ENCODE measurements around the gene UBA5.

The UBA5 gene

GRCh38 chr3:132682201-132682600 is 22.1 kb downstream of the UBA5 start:
- ChIA-PET POLR2A (interaction anchor here (0.8 kb wide), 1 partner anchor 10 kb away, joined by 3 read pairs; no protein-coding TSS in a partner anchor), CTCF (interaction anchor here (0.5 kb wide), 1 partner anchor 18 kb away, joined by 3 read pairs; no protein-coding TSS in a partner anchor)
- H3K27ac ChIP-seq (ENCODE audit: extremely low read depth, low read depth, low read length) = no peak overlapping the region
- no peak for TF ChIP-seq SP2 (tag by site-specific recombination; IDR thresholded peaks at IDR 0.05)
- TF ChIP-seq ZFP69B (tag by site-specific recombination; IDR thresholded peaks at IDR 0.05) = no peak
- H3K9me3 ChIP-seq (ENCODE audit: control insufficient read depth, insufficient read depth, low read depth, low read length) = no peaks in the 10 kb centered on the region
- H3K36me3 ChIP-seq (ENCODE audit: control insufficient read depth in 2 of 2, insufficient read depth in 1 of 2, low read length in 2 of 2) = peaks cover 19 to 61% of the 10 kb centered on the region in 2 experiments
- no peaks in the 10 kb centered on the region for H3K4me1 ChIP-seq (ENCODE audit: control insufficient read depth, insufficient read depth, low read length)
- no peak overlapping the region for H3K4me3 ChIP-seq (ENCODE audit: low read depth, low read length)

GRCh38 chr3:132690040-132690439 is 29.9 kb downstream of the UBA5 start:
- POLR2A ChIA-PET = no interaction called here
- Histone ChIP-seq H3K36me3 (ENCODE audit: control insufficient read depth in 2 of 2, insufficient read depth in 1 of 2, low read length in 2 of 2) (peaks cover 8 to 72% of the 10 kb centered on the region in 2 experiments), H3K9me3 (ENCODE audit: control insufficient read depth, insufficient read depth, low read depth, low read length) (no peaks in the 10 kb centered on the region), H3K4me1 (ENCODE audit: control insufficient read depth, insufficient read depth, low read length) (no peaks in the 10 kb centered on the region), H3K27ac (ENCODE audit: extremely low read depth, low read depth, low read length) (no peak overlapping the region), H3K4me3 (ENCODE audit: low read depth, low read length) (no peak overlapping the region)
- CTCF ChIA-PET = no interaction called here
- TF ChIP-seq ZNF776 (tag by site-specific recombination; IDR thresholded peaks at IDR 0.05; ENCODE audit: borderline replicate concordance) (no peak), ZNF211 (tag by site-specific recombination; IDR thresholded peaks at IDR 0.05; ENCODE audit: low read depth) (no peak), CTCF (tag by site-specific recombination; IDR thresholded peaks at IDR 0.05) (no peak), ZNF501 (tag by site-specific recombination; IDR thresholded peaks at IDR 0.05) (no peak), BCL6B (tag by site-specific recombination; IDR thresholded peaks at IDR 0.05) (no peak), ZBTB21 (tag by site-specific recombination; IDR thresholded peaks at IDR 0.05) (no peak), ZSCAN16 (tag by site-specific recombination; IDR thresholded peaks at IDR 0.05) (no peak), ZNF610 (tag by site-specific recombination; IDR thresholded peaks at IDR 0.05; ENCODE audit: borderline replicate concordance) (no peak), KLF8 (tag by site-specific recombination; IDR thresholded peaks at IDR 0.05) (no peak), ZNF19 (tag by site-specific recombination; IDR thresholded peaks at IDR 0.05; ENCODE audit: low read depth) (no peak), ZNF658 (tag by site-specific recombination; IDR thresholded peaks at IDR 0.05) (no peak)

- CTCF ChIA-PET = no interaction called here
- Histone ChIP-seq H3K27ac (ENCODE audit: extremely low read depth, low read depth, low read length) (no peak overlapping the region), H3K9me3 (ENCODE audit: control insufficient read depth, insufficient read depth, low read depth, low read length) (no peaks in the 10 kb centered on the region), H3K4me1 (ENCODE audit: control insufficient read depth, insufficient read depth, low read length) (no peaks in the 10 kb centered on the region), H3K36me3 (ENCODE audit: control insufficient read depth in 2 of 2, insufficient read depth in 1 of 2, low read length in 2 of 2) (peaks cover 12 to 77% of the 10 kb centered on the region in 2 experiments), H3K4me3 (ENCODE audit: low read depth, low read length) (no peak overlapping the region)
- POLR2A ChIA-PET = no interaction called here
- TF ChIP-seq ZNF830 (tag by site-specific recombination; IDR thresholded peaks at IDR 0.05; ENCODE audit: low read depth) (no peak), PRDM6 (tag by site-specific recombination; IDR thresholded peaks at IDR 0.05) (peak; percentile 57)
Observed at GRCh38 chr3:132694991-132695390, 34.9 kb downstream of the UBA5 start.

All from HEK293 (cell line).